Tibial artery (tissue), 4 donors: ENCODE measurements around the gene COQ8B.

ENCODE experiments used
- DNase-seq, 2 donors: peaks; one replicate each; pipeline ENCODE4 v3.0.0-alpha.2; 2019
- H3K27ac ChIP-seq, 2 donors: fragments of 200-600 bp; sonication (generic) in 1 of 2; 1 replicate in 1 of 2; 2 replicates in 1 of 2; pipeline ENCODE4 v1.5.1; 2018 to 2019; ENCODE audit warnings: mild to moderate bottlenecking in 1 of 2
- H3K27me3 ChIP-seq, 2 donors: fragments of 200-600 bp; sonication (generic) in 1 of 2; one replicate each; pipeline versions ENCODE4 v1.5.1 to v1.6.0; 2016 to 2019
- H3K36me3 ChIP-seq, 3 donors: fragments of 200-600 bp; sonication (generic) in 2 of 3; one replicate each; pipeline ENCODE4 v1.5.1; 2016 to 2019; ENCODE audit warnings: mild to moderate bottlenecking in 2 of 3
- H3K4me1 ChIP-seq, 4 donors: fragments of 200-600 bp; sonication (generic) in 2 of 4; 1 replicate in 3 of 4; 2 replicates in 1 of 4; pipeline ENCODE4 v1.5.1; 2016 to 2019
- H3K4me3 ChIP-seq, 2 donors: fragments of 200-600 bp; sonication (generic) in 1 of 2; 1 replicate in 1 of 2; 2 replicates in 1 of 2; pipeline ENCODE4 v1.5.1; 2018 to 2019; ENCODE audit warnings: mild to moderate bottlenecking in 2 of 2
- H3K9me3 ChIP-seq, 3 donors: fragments of 200-600 bp; sonication (generic) in 1 of 3; one replicate each; pipeline ENCODE4 v1.5.1; 2016 to 2019
- intact Hi-C: fragments of 100-400 bp; cut with DNase I; formaldehyde crosslinking; loops from one replicate; pipeline ENCODE4 v1.15.0; 2023; ENCODE audit warnings: low total_unique reads
- TF ChIP-seq, protein P1 (sequence below), 2 experiments: fragments of 200-600 bp in 1 of 2; fragments of 450-650 bp in 1 of 2; IDR thresholded peaks; one replicate each; pipeline ENCODE4 v1.5.1; 2017 to 2019; ENCODE audit warnings: antibody characterized with exemption in 2 of 2, mild to moderate bottlenecking in 1 of 2, moderate library complexity in 1 of 2

The COQ8B gene

DNA sequence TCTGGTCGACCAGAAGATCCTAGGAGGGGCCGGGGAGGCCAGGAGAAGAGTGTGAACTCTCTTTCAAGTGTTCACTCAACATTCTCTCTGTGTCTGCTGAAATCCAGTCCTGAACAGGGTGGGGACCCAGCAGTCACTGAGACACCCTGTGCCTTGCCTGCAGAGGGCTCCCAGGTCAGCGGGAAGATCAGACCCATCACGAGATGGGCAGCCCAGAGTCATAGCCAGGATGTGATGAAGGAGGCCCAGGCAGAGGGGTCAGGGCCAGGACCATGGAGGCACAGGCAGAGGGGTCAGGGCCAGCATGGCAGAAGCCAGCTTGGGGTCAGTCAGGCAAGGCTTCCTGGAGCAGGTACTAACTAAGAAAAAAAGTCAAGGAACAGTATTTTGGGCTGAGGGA is 35.6 kb downstream of the COQ8B start:
- Histone ChIP-seq H3K27ac (no peak overlapping the region), H3K4me3 (no peak overlapping the region), H3K36me3 (peaks cover 93 to 99% (median 98%) of the 10 kb centered on the region in 3 donors), H3K9me3 (no peaks in the 10 kb centered on the region), H3K4me1 (no peaks in the 10 kb centered on the region), H3K27me3 (no peaks in the 10 kb centered on the region)
- no peak for DNase-seq
- TF ChIP-seq, protein P1, sequence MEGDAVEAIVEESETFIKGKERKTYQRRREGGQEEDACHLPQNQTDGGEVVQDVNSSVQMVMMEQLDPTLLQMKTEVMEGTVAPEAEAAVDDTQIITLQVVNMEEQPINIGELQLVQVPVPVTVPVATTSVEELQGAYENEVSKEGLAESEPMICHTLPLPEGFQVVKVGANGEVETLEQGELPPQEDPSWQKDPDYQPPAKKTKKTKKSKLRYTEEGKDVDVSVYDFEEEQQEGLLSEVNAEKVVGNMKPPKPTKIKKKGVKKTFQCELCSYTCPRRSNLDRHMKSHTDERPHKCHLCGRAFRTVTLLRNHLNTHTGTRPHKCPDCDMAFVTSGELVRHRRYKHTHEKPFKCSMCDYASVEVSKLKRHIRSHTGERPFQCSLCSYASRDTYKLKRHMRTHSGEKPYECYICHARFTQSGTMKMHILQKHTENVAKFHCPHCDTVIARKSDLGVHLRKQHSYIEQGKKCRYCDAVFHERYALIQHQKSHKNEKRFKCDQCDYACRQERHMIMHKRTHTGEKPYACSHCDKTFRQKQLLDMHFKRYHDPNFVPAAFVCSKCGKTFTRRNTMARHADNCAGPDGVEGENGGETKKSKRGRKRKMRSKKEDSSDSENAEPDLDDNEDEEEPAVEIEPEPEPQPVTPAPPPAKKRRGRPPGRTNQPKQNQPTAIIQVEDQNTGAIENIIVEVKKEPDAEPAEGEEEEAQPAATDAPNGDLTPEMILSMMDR (IDR thresholded peaks at IDR 0.05) = no peak
- intact Hi-C loops = no loop called here

DNA sequence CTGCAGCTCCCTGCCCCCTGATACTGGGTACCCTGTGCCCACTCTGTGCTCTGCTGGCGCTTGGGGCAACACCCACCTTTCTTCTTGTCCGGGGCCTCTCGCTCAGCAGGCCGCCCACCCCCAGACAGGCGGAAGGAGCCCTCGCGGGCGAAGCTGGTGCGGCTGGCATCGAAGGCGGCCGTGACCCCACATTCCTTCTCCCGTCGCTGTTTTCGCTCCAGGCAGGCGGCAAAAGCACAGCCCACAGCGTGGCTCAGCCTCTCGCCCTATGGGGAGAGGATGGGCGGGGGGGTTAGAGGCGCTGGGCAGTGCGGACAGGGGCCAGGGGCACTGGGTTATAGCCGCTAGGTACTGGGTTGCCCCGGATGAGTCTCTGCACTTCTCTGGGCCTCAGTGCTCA is 39.5 kb downstream of the COQ8B start:
- no peak for DNase-seq
- no peak overlapping the region for H3K4me3 ChIP-seq

DNA sequence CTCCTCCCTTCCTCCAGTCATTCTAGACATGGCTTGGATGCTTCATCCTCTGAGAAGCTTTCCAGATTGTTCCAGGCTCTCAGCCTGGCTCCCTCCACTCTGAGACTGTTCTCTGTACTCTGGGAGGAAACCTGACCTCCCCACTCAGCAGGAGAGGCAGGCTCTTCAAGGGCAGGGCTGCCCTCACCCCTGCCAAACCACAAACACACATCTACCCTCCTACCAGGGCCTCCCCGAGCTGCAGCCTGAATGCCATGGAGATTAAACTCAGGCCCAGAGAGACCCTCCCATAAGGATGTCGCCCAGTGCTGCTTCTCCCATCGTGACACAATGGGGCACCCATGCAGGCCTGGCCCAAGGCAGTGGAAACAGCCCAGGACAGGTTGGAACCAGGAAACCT is 42.4 kb downstream of the COQ8B start:
- intact Hi-C loops = no loop called here

More for the DNA sequence above, 39.5 kb downstream of the COQ8B start:
- H3K27me3 ChIP-seq = no peaks in the 10 kb centered on the region
- H3K4me1 ChIP-seq = no peaks in the 10 kb centered on the region
- H3K27ac ChIP-seq = no peak overlapping the region
- intact Hi-C loops = no loop called here
- H3K36me3 ChIP-seq = peaks cover 93 to 98% (median 95%) of the 10 kb centered on the region in 3 donors
- TF ChIP-seq, protein P1 (IDR thresholded peaks at IDR 0.05) = no peak
- no peaks in the 10 kb centered on the region for H3K9me3 ChIP-seq

DNA sequence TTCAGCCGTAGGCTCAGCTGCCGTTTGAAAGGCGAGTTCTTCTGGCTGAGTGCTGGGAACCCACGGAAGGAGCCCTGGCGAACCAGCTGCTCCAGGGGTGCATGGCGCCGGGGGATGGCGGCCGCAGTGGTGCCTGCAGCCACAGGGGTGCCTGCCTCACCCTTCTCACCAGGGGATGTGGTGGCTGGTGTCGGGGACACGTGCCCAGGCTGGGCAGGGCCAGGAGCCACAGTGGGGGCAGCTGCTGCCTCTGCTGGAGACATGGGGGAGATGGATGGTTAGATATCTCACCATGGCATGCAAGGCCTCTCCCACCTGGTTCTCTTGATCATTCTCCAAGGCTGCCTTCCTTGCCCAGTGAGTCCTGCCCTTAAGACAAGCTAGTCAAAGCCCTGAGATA is 43.3 kb downstream of the COQ8B start:
- no peaks in the 10 kb centered on the region for H3K27me3 ChIP-seq
- DNase-seq = no peak
- H3K4me1 ChIP-seq = no peaks in the 10 kb centered on the region
- H3K4me3 ChIP-seq = no peak overlapping the region
- no peaks in the 10 kb centered on the region for H3K9me3 ChIP-seq
- intact Hi-C loops = no loop called here
- H3K27ac ChIP-seq = no peak overlapping the region
- H3K36me3 ChIP-seq = peaks cover 88 to 99% (median 95%) of the 10 kb centered on the region in 3 donors
- TF ChIP-seq, protein P1 (IDR thresholded peaks at IDR 0.05) = no peak

More for the DNA sequence above, 42.4 kb downstream of the COQ8B start:
- no peaks in the 10 kb centered on the region for H3K9me3 ChIP-seq
- no peaks in the 10 kb centered on the region for H3K4me1 ChIP-seq
- H3K27me3 ChIP-seq = no peaks in the 10 kb centered on the region
- DNase-seq = no peak
- peaks cover 93 to 99% (median 95%) of the 10 kb centered on the region in 3 donors for H3K36me3 ChIP-seq
- H3K27ac ChIP-seq = no peak overlapping the region
- TF ChIP-seq, protein P1 (IDR thresholded peaks at IDR 0.05) = no peak
- H3K4me3 ChIP-seq = no peak overlapping the region

- no peak overlapping the region for H3K27ac ChIP-seq
- no peak for DNase-seq
- no peaks in the 10 kb centered on the region for H3K4me1 ChIP-seq
- intact Hi-C loops = no loop called here
- TF ChIP-seq, protein P1 (IDR thresholded peaks at IDR 0.05) = no peak
- no peaks in the 10 kb centered on the region for H3K9me3 ChIP-seq
- H3K27me3 ChIP-seq = no peaks in the 10 kb centered on the region
- H3K4me3 ChIP-seq = no peak overlapping the region
- peaks cover 82 to 99% (median 95%) of the 10 kb centered on the region in 3 donors for H3K36me3 ChIP-seq
Measured at GRCh38 chr19:40672573-40673299, 44.0 kb downstream of the COQ8B start.
